ENCODE measurements around the gene CLPSL1. TPM values are rescaled to one million over a fixed set of nuclear protein-coding genes. Genes with fewer than 3 reads are reported as not detected.

Gene CLPSL1
- total and polyA plus RNA-seq, 2 of the 8 experiments (the other 6 are each of a cell fraction or from before 2014, with no cell fraction given) = not detected

- Histone ChIP-seq H4K8ac (ENCODE audit: extremely low read depth, insufficient read depth, low read length) (no peak overlapping the region), H3K36me3 (ENCODE audit: control insufficient read depth in 2 of 4, insufficient read depth in 4 of 4, low read length in 3 of 4) (no peaks in the 10 kb centered on the region), H3K9ac (replicated peaks in 1 of 4; ENCODE audit: extremely low read depth in 1 of 4, low read depth in 3 of 4, low read length in 3 of 4) (no peak overlapping the region), H3K18ac (ENCODE audit: extremely low read depth, low read length) (no peak overlapping the region), H3K4me3 (ENCODE audit: extremely low read depth in 1 of 4, insufficient read depth in 2 of 4, low read depth in 3 of 4, low read length in 4 of 4) (no peak overlapping the region), H3K23ac (ENCODE audit: insufficient read length) (no peak overlapping the region), H3K4me1 (replicated peaks in 1 of 4; ENCODE audit: control insufficient read depth in 3 of 4, insufficient read depth in 4 of 4, low read length in 3 of 4) (peaks cover 0 to 2% (median 2%) of the 10 kb centered on the region in 4 experiments; a peak in 3 of 7 replicates), H4K20me1 (replicated peaks in 1 of 2; ENCODE audit: control insufficient read depth in 1 of 2, insufficient read depth in 2 of 2, low read length in 2 of 2) (no peaks in the 10 kb centered on the region), H3K79me2 (ENCODE audit: control insufficient read depth in 1 of 2, insufficient read depth in 2 of 2, low read length in 2 of 2) (no peaks in the 10 kb centered on the region), H3K4me2 (ENCODE audit: insufficient read depth in 1 of 2, low read depth in 2 of 2, low read length in 2 of 2) (no peak overlapping the region), H2BK5ac (ENCODE audit: low read depth, low read length) (no peak overlapping the region; the same call in 1 of the 2 replicates), H2BK120ac (replicated peaks; ENCODE audit: low read depth, low read length) (no peak overlapping the region), H2AFZ (ENCODE audit: low read length) (no peak overlapping the region), H3K27ac (ENCODE audit: low read depth, low read length) (no peak overlapping the region), H3K27me3 (replicated peaks in 1 of 4; ENCODE audit: control insufficient read depth in 3 of 4, extremely low read depth in 1 of 4, insufficient read depth in 3 of 4, low read length in 3 of 4) (no peaks in the 10 kb centered on the region; a peak in 1 of 7 replicates), H3K14ac (ENCODE audit: insufficient read length) (no peak overlapping the region), H3K23me2 (ENCODE audit: low read depth, low read length) (no peaks in the 10 kb centered on the region), H3K56ac (replicated peaks; ENCODE audit: insufficient read length, low read depth, low read length) (no peak overlapping the region), H2BK15ac (ENCODE audit: low read length) (no peak overlapping the region), H3K9me3 (ENCODE audit: insufficient read depth in 2 of 2, low read depth in 1 of 2, low read length in 1 of 2) (no peaks in the 10 kb centered on the region; a peak in 1 of 4 replicates), H3K4ac (replicated peaks; ENCODE audit: insufficient read length, low read depth, low read length) (no peak overlapping the region), H2BK12ac (ENCODE audit: low read depth, low read length) (no peak overlapping the region), H2AK5ac (ENCODE audit: low read depth, low read length) (no peak overlapping the region), H3K79me1 (ENCODE audit: low read depth, low read length) (no peaks in the 10 kb centered on the region), H4K5ac (ENCODE audit: insufficient read length, low read depth, low read length) (no peak overlapping the region), H2BK20ac (ENCODE audit: low read length) (no peak overlapping the region), H4K91ac (replicated peaks; ENCODE audit: insufficient read length, low read length) (no peak overlapping the region)
- 100% methylated on average over 1 of the region's 1 CpG; no CpG with 5 or more reads in 1 of the 2 experiments for WGBS, 2 experiments (ENCODE audit: extremely low coverage in 1 of 2, insufficient coverage in 1 of 2, insufficient read length in 1 of 2, insufficient replicate concordance in 2 of 2, low coverage in 1 of 2, low lambda C conversion rate in 2 of 2, missing lambda C conversion rate in 1 of 2)
- POLR2A ChIA-PET (ENCODE audit: partially characterized antibody) = no interaction called here
- DNase-seq (ENCODE audit: low read depth in 1 of 2, low spot score in 2 of 2) (no peak), FAIRE-seq (no peak)
- CTCF ChIA-PET (ENCODE audit: partially characterized antibody) = interaction anchor here (1.4 to 2.7 kb wide), 3 partner anchors 9 to 11 kb away, joined by 6 to 12 read pairs (median 7); partner anchors contain the start of gene ARMC12
- TF ChIP-seq EZH2 (IDR thresholded peaks at IDR 0.05; ENCODE audit: low read depth, low read length, severe bottlenecking) = no peak
- no peak for TF ChIP-seq TEAD4 (IDR thresholded peaks at IDR 0.05; ENCODE audit: low read depth, low read length)
- TF ChIP-seq RFX5 (IDR thresholded peaks at IDR 0.05; ENCODE audit: borderline replicate concordance, low read depth, low read length) = no peak
- TF ChIP-seq SRF (IDR thresholded peaks at IDR 0.05; ENCODE audit: low read depth, low read length) = no peak
- TF ChIP-seq MAFK (IDR thresholded peaks at IDR 0.05; ENCODE audit: low read depth, low read length) = no peak
- TF ChIP-seq NANOG (IDR thresholded peaks at IDR 0.05; ENCODE audit: insufficient read depth, low read depth, low read length, poor library complexity, severe bottlenecking) = no peak
- no peak for TF ChIP-seq CHD1 (IDR thresholded peaks at IDR 0.05; ENCODE audit: low read depth, low read length)
- no peak for TF ChIP-seq TCF12 (IDR thresholded peaks at IDR 0.05; ENCODE audit: low read depth, low read length)
- TF ChIP-seq KDM5A (IDR thresholded peaks at IDR 0.05; ENCODE audit: low read length) = no peak
- TF ChIP-seq POU5F1 (IDR thresholded peaks at IDR 0.05; ENCODE audit: low read depth, low read length) = no peak
- no peak for TF ChIP-seq USF2 (IDR thresholded peaks at IDR 0.05; ENCODE audit: low read length)
- TF ChIP-seq SIN3A (conservative IDR thresholded peaks at IDR 0.05 in 1 of 2, IDR thresholded peaks at IDR 0.05 in 1 of 2; ENCODE audit: low read depth in 1 of 2, low read length in 2 of 2) = no peak
Measured at GRCh38 chr6:35747877-35748276, 32.9 kb upstream of the CLPSL1 start.
